Measurements from ENCODE around the gene ARRB1.

- TF ChIP-seq, protein P1, sequence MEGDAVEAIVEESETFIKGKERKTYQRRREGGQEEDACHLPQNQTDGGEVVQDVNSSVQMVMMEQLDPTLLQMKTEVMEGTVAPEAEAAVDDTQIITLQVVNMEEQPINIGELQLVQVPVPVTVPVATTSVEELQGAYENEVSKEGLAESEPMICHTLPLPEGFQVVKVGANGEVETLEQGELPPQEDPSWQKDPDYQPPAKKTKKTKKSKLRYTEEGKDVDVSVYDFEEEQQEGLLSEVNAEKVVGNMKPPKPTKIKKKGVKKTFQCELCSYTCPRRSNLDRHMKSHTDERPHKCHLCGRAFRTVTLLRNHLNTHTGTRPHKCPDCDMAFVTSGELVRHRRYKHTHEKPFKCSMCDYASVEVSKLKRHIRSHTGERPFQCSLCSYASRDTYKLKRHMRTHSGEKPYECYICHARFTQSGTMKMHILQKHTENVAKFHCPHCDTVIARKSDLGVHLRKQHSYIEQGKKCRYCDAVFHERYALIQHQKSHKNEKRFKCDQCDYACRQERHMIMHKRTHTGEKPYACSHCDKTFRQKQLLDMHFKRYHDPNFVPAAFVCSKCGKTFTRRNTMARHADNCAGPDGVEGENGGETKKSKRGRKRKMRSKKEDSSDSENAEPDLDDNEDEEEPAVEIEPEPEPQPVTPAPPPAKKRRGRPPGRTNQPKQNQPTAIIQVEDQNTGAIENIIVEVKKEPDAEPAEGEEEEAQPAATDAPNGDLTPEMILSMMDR (IDR thresholded peaks at IDR 0.05): no peak
- TF ChIP-seq FOXM1 (IDR thresholded peaks at IDR 0.05; ENCODE audit: low read depth) (no peak), EZH2phosphoT487 (IDR thresholded peaks at IDR 0.05; ENCODE audit: borderline replicate concordance, low read depth) (no peak), POLR2AphosphoS5 (IDR thresholded peaks at IDR 0.05; ENCODE audit: low read depth, low read length) (no peak), JUND (IDR thresholded peaks at IDR 0.05) (no peak), MXI1 (IDR thresholded peaks at IDR 0.05; ENCODE audit: low read depth, low read length) (no peak)
Measured at GRCh38 chr11:75264356-75264755, 87.1 kb downstream of the ARRB1 start.

All from SK-N-SH (cell line).